Astrocyte of the cerebellum (primary cell): ENCODE data around the gene TMCC1.

Experiments used
- DNase-seq: peaks from one replicate; pipeline ENCODE4 v3.0.0-alpha.2; 2011; ENCODE audit warnings: low read depth
- H3K4me3 ChIP-seq: 2 replicates; pipeline ENCODE4 v1.5.1; 2011; ENCODE audit warnings: mild to moderate bottlenecking, low read depth, low read length, moderate library complexity
- in situ Hi-C: cut with HindIII; loops from 2 replicates; pipeline ENCODE4 v1.10.0; 2017; ENCODE audit warnings: low sequenced_read_pairs
- TF ChIP-seq, protein P1 (sequence below): IDR thresholded peaks from 2 replicates; pipeline ENCODE4 v1.5.1; 2012; ENCODE audit warnings: low read length, low read depth, moderate library complexity, mild to moderate bottlenecking; ENCODE audit errors: missing control alignments

The TMCC1 gene

DNA sequence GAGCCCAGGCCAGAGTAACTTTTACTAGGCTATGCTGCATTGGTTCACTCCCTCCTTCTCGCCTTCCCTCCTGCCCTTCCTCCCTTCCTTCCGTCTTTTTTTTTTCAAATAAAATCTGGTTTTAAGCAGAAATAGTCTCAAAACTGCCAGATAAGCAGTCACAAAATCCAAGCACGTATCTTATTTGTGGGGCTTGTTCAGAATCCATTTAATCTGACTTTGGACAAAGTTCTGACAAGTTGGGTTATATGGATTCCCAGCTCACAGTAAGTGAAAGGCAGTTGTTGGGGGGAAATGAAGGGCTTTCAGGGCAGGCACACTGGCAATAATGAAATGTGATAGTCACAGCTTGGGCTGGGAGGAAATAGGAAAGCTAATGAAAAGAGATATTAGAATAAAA, 255.0 kb downstream of the TMCC1 start:
- DNase-seq, result no peak
- TF ChIP-seq, protein P1, sequence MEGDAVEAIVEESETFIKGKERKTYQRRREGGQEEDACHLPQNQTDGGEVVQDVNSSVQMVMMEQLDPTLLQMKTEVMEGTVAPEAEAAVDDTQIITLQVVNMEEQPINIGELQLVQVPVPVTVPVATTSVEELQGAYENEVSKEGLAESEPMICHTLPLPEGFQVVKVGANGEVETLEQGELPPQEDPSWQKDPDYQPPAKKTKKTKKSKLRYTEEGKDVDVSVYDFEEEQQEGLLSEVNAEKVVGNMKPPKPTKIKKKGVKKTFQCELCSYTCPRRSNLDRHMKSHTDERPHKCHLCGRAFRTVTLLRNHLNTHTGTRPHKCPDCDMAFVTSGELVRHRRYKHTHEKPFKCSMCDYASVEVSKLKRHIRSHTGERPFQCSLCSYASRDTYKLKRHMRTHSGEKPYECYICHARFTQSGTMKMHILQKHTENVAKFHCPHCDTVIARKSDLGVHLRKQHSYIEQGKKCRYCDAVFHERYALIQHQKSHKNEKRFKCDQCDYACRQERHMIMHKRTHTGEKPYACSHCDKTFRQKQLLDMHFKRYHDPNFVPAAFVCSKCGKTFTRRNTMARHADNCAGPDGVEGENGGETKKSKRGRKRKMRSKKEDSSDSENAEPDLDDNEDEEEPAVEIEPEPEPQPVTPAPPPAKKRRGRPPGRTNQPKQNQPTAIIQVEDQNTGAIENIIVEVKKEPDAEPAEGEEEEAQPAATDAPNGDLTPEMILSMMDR, result no peak
- H3K4me3 ChIP-seq, result no peak overlapping the region
- in situ Hi-C loops, result no loop called here

DNA sequence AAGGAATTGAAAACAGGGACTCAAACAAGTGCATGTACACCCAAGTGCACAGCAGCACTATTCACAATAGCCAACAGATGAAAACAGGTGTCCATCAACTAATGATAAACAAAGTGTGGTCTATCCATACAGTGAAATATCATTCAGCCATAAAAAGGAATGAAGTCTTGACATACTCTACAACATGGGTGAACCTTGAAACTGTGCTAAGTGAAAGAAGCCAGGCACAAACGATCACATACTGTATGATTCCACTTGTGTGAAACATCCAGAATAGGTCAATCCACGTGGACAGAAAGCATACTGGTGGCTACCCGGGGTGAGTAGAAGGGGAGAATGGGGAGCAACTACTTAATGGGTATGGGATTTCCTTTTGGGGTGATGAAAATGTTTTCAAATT, 257.4 kb downstream of the TMCC1 start:
- DNase-seq, result no peak
- in situ Hi-C loops, result no loop called here
- TF ChIP-seq, protein P1, result no peak
- H3K4me3 ChIP-seq, result no peak overlapping the region

DNA sequence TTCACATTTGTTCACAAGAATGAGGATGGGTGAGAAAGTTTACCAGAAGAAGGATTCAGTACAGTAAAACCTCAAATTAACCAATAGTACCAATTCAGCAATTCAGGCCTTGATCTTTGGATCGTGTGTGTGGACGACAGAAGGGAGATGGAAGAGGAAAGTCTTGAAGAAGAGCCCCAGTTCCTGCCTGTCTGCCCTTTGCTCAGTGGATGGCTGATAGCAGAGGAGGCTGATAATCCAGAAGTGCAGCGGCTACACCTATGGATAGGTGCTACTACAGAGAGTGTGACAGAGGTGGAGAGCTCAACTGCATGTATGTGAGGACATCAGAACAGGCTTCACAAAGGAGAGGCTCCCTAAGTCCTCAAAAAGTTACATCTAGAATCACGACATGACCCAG, 257.9 kb downstream of the TMCC1 start:
- no peak for DNase-seq
- in situ Hi-C loops, result no loop called here
- H3K4me3 ChIP-seq, result no peak overlapping the region
- TF ChIP-seq, protein P1, result no peak

DNA sequence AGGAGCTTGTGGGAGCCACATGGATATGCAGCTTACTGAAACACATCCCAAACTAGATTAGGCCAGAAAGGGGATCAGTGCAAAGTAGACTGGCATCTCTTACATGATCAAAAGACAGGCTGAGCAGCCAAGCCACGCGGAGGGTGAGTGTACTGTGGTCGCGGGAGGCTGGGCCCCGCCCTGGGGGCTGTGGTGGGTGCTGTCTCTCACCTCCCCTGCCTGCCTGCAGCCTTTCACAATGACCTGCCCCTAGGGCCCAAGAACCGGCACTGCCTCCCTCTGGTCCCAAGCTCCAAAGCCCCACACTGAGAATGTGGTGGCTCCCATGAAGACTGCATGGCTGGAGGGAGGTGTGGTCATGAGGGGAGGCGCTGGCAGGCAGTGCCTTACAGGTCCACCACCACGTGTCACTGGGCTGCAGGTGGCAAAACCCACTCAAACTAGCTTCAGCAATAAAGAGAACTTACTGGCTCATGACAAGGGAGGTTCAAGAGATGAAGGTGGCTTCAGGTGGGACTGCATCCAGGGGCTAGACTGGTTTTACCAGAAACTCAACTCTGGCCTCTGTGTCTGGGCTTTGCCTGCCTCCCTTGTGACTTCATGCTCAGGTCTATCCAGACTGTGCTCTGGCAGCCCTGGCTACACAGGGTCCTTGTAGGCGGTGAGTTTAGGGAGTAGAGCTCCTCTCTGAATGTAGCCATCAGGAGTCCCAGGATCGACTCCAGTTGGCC, 259.6 kb downstream of the TMCC1 start:
- no peak overlapping the region for H3K4me3 ChIP-seq
- DNase-seq, result no peak
- TF ChIP-seq, protein P1, result no peak
- in situ Hi-C loops, result no loop called here

DNA sequence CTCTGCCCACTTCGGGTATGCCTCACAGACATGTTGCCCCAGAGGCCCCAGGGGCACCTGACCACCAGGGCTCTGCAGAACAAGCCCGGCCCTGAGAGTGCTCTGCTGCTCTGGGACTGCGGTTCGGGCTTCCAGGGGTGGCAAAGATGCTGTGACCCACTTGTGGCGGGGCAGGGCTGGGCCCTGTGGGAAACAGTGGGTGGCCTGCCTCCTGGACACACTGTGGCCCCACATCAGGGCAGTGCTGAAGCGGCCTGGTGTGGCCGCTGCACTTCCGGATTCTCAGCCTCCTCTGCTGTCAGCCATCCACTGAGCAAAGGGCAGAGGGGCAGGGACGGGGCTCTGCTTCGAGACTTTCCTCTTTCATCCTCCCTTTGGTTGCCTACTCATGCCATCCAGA, 260.5 kb downstream of the TMCC1 start:
- in situ Hi-C loops, result no loop called here
- DNase-seq, result no peak

DNA sequence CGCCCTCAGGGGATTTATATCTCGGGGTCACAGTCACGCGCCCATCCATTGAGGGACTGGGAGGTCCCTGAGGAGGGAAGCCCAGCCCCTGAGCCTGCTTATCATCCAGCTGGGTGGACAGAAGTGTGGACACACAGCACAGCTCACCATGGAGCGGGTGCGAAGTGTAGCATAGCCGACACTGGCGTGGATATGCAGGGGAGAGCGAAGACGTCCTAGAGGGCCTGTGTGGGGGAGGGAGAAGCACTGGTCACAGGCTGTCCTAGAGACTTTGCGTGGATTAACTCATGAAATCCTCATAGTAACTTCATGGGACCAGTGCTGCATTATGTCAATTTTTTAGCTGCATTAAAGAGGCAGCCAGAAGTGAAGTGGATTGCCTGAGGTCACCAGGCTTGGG, 261.0 kb downstream of the TMCC1 start:
- TF ChIP-seq, protein P1, result no peak
- DNase-seq, result no peak
- in situ Hi-C loops, result no loop called here
- H3K4me3 ChIP-seq, result no peak overlapping the region

More for the DNA sequence above, 260.5 kb downstream of the TMCC1 start:
- no peak overlapping the region for H3K4me3 ChIP-seq
- TF ChIP-seq, protein P1, result no peak
